Measurements from ENCODE around the gene ADAR. TPM values are rescaled to one million over a fixed set of nuclear protein-coding genes. Genes with fewer than 3 reads are reported as not detected.
A peak's percentile ranks its signal among the peaks of the same experiment; 100 is the strongest.

Gene ADAR
- total RNA-seq, 2 experiments from 2014 or later: 206 to 210 TPM

- intact Hi-C loops (cut with DNase I, micrococcal nuclease): no loop called here
- Mint-ChIP-seq H3K27ac (no peak overlapping the region), H3K4me3 (no peak overlapping the region)
These were observed 8.8 kb upstream of the ADAR start for GRCh38 chr1:154616659-154617345.

GRCh38 chr1:154615411-154615810, 7.4 kb upstream of the ADAR start:
- CTCF ChIA-PET: no interaction called here
- H3K27ac Mint-ChIP-seq: no peak overlapping the region
- Histone ChIP-seq H3K27me3 (ENCODE audit: control insufficient read depth in 1 of 2, insufficient read depth in 2 of 2, low read length in 2 of 2) (no peaks in the 10 kb centered on the region), H3K9me3 (ENCODE audit: control insufficient read depth in 1 of 2, insufficient read depth in 1 of 2, low read length in 2 of 2) (no peaks in the 10 kb centered on the region), H3K4me3 (ENCODE audit: low read length) (no peak overlapping the region), H3K36me3 (ENCODE audit: insufficient read depth, low read length) (peaks cover 10% of the 10 kb centered on the region), H3K27ac (ENCODE audit: low read depth in 1 of 2, low read length in 2 of 2) (no peak overlapping the region), H3K4me1 (ENCODE audit: insufficient read depth, low read length) (peaks cover 8% of the 10 kb centered on the region)
- no peak overlapping the region for H3K4me3 Mint-ChIP-seq
- intact Hi-C loops (cut with DNase I, micrococcal nuclease): no loop called here
- POLR2A ChIA-PET: interaction anchor here (0.5 to 1.7 kb wide), 2 partner anchors 8 to 44 kb away, joined by 3 to 4 read pairs; no protein-coding TSS in a partner anchor
- peaks cover 57% of the 10 kb centered on the region for H3K4me1 Mint-ChIP-seq (ENCODE audit: low read depth)
- TF ChIP-seq CTCF (IDR thresholded peaks at IDR 0.05): no peak
- DNase-seq (no peak), ATAC-seq (ENCODE audit: poor library complexity) (no peak)
- H3K27me3 Mint-ChIP-seq: no peaks in the 10 kb centered on the region
- H3K36me3 Mint-ChIP-seq (ENCODE audit: low read depth): peaks cover 26% of the 10 kb centered on the region
- no peaks in the 10 kb centered on the region for H3K9me3 Mint-ChIP-seq

More at GRCh38 chr1:154616659-154617345, 8.8 kb upstream of the ADAR start:
- no peak for ATAC-seq (ENCODE audit: poor library complexity)
- H3K36me3 Mint-ChIP-seq (ENCODE audit: low read depth): peaks cover 30% of the 10 kb centered on the region
- no peaks in the 10 kb centered on the region for H3K9me3 Mint-ChIP-seq
- no peaks in the 10 kb centered on the region for H3K27me3 Mint-ChIP-seq
- H3K27ac ChIP-seq (ENCODE audit: low read depth in 1 of 2, low read length in 2 of 2): no peak overlapping the region
- CTCF ChIA-PET: no interaction called here
- no peaks in the 10 kb centered on the region for H3K9me3 ChIP-seq (ENCODE audit: control insufficient read depth in 1 of 2, insufficient read depth in 1 of 2, low read length in 2 of 2)
- peaks cover 11% of the 10 kb centered on the region for H3K4me1 ChIP-seq (ENCODE audit: insufficient read depth, low read length)
- no peaks in the 10 kb centered on the region for H3K27me3 ChIP-seq (ENCODE audit: control insufficient read depth in 1 of 2, insufficient read depth in 2 of 2, low read length in 2 of 2)
- H3K36me3 ChIP-seq (ENCODE audit: insufficient read depth, low read length): peaks cover 10% of the 10 kb centered on the region
- DNase-seq: no peak
- no peak for TF ChIP-seq CTCF (IDR thresholded peaks at IDR 0.05)
- no peak overlapping the region for H3K4me3 ChIP-seq (ENCODE audit: low read length)
- peaks cover 54% of the 10 kb centered on the region for H3K4me1 Mint-ChIP-seq (ENCODE audit: low read depth)
- POLR2A ChIA-PET: no interaction called here

GRCh38 chr1:154614901-154615300, 6.9 kb upstream of the ADAR start:
- Histone ChIP-seq H3K4me1 (ENCODE audit: insufficient read depth, low read length) (peaks cover 10% of the 10 kb centered on the region), H3K36me3 (ENCODE audit: insufficient read depth, low read length) (peaks cover 10% of the 10 kb centered on the region), H3K4me3 (ENCODE audit: low read length) (no peak overlapping the region), H3K27me3 (ENCODE audit: control insufficient read depth in 1 of 2, insufficient read depth in 2 of 2, low read length in 2 of 2) (no peaks in the 10 kb centered on the region), H3K9me3 (ENCODE audit: control insufficient read depth in 1 of 2, insufficient read depth in 1 of 2, low read length in 2 of 2) (no peaks in the 10 kb centered on the region), H3K27ac (ENCODE audit: low read depth in 1 of 2, low read length in 2 of 2) (no peak overlapping the region)
- H3K4me3 Mint-ChIP-seq: no peak overlapping the region
- no peaks in the 10 kb centered on the region for H3K9me3 Mint-ChIP-seq
- ATAC-seq (ENCODE audit: poor library complexity): no peak
- H3K27ac Mint-ChIP-seq: peak overlapping the region; percentile 59
- H3K4me1 Mint-ChIP-seq (ENCODE audit: low read depth): peaks cover 60% of the 10 kb centered on the region
- POLR2A ChIA-PET: interaction anchor here (1.7 kb wide), 1 partner anchor 8 kb away, joined by 4 read pairs; no protein-coding TSS in a partner anchor
- no peaks in the 10 kb centered on the region for H3K27me3 Mint-ChIP-seq
- no peak for TF ChIP-seq CTCF (IDR thresholded peaks at IDR 0.05)
- intact Hi-C loops (cut with DNase I, micrococcal nuclease): no loop called here
- peaks cover 26% of the 10 kb centered on the region for H3K36me3 Mint-ChIP-seq (ENCODE audit: low read depth)
- DNase-seq: no peak
- CTCF ChIA-PET: no interaction called here

All from CD4-positive, alpha-beta T cell (primary cell).